Mononuclear cell (primary cell): ENCODE results near the gene DIPK1B. TPM values are rescaled to one million over a fixed set of nuclear protein-coding genes. Genes with fewer than 3 reads are reported as not detected.

Experiments
- H3K27me3 ChIP-seq: 2 replicates; pipeline ENCODE4 v1.6.0; 2011; ENCODE audit warnings: low read length, control low read depth; ENCODE audit not compliant: insufficient read depth
- H3K4me1 ChIP-seq: 2 replicates; pipeline ENCODE4 v1.5.1; 2011; ENCODE audit warnings: mild to moderate bottlenecking, low read length, control low read depth; ENCODE audit not compliant: insufficient read depth
- H3K4me3 ChIP-seq: 2 replicates; pipeline ENCODE4 v1.5.1; 2011; ENCODE audit warnings: mild to moderate bottlenecking, low read length, moderate library complexity
- H3K9me3 ChIP-seq: 2 replicates; pipeline ENCODE4 v1.5.1; 2011; ENCODE audit warnings: low read depth, mild to moderate bottlenecking, control low read depth, low read length
- total RNA-seq: library from RNA; depleted of rRNA; stranded (reverse); fragments of >200 nt; gene quantifications from one replicate; pipeline ENCODE4 v1.2.3, GENCODE V29; 2012

DIPK1B gene
- total RNA-seq, 1 donor = 2.7 TPM

DNA sequence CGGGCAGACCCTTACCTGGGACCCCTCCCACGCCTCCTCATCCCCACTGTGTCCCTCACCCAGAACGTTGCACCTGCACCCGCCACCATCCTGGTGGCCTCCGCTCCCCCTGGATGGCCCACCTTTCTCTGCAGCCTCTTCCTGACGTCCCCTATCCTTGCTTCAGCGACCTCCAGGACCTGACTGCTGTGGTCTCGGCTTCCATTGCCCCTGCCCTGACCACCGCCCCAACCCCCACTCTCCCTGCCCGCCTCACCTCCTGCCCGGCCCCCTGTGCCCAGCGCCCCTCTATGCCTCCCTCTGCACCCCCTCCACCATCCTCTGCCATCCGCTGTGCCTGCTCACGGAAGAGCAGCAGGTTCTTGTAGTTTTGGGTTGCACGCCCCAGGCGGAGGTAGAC, 28.1 kb downstream of the DIPK1B start:
- Histone ChIP-seq H3K9me3 (no peaks in the 10 kb centered on the region), H3K27me3 (no peaks in the 10 kb centered on the region), H3K4me1 (no peaks in the 10 kb centered on the region), H3K4me3 (no peak overlapping the region)

DNA sequence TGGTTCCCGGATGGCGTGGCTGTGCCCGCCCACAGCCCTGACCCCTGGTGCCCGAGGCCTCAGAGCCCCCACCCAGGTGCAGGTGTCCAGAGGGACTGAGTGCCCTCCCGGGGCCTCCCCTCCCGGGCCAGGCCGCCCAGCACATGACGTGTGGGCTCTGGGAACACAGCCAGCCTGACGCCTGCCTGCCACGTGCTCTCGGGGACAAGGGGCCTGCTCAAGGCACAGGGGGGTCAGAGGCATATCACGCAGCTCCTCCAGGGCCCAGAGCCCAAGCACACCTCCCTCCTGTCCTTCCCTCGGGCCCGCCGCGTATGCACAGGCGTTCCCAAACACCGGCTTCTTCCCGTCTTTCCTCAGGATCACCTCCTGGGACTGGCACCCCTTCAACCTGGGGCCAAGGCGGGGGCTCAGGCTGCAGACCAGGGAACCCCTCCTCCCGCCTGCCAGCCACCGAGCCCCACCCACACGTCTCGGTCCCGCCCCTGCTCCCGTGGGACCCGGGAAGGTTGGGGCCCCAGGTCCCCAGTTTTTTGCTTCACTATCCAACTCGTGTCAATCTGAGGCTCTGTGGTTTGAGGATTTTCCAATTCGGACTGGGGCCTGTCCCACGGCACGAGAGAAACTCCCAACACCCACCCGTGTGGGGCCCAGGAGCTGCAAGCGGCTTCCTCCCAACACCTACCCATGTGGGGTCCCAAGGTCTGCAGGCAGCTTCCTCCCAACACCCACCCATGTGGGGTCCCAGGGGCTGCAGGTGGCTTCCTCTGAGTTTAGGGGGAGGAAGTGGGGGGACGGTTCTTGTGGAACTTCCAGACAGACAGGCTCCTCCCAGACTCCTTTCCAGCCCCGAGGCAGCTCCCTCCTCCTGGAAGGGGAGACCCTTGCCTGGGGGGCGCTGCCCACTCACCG, 28.9 kb downstream of the DIPK1B start:
- Histone ChIP-seq H3K4me1 (no peaks in the 10 kb centered on the region), H3K27me3 (no peaks in the 10 kb centered on the region), H3K4me3 (peak overlapping the region; percentile 30), H3K9me3 (no peaks in the 10 kb centered on the region)

DNA sequence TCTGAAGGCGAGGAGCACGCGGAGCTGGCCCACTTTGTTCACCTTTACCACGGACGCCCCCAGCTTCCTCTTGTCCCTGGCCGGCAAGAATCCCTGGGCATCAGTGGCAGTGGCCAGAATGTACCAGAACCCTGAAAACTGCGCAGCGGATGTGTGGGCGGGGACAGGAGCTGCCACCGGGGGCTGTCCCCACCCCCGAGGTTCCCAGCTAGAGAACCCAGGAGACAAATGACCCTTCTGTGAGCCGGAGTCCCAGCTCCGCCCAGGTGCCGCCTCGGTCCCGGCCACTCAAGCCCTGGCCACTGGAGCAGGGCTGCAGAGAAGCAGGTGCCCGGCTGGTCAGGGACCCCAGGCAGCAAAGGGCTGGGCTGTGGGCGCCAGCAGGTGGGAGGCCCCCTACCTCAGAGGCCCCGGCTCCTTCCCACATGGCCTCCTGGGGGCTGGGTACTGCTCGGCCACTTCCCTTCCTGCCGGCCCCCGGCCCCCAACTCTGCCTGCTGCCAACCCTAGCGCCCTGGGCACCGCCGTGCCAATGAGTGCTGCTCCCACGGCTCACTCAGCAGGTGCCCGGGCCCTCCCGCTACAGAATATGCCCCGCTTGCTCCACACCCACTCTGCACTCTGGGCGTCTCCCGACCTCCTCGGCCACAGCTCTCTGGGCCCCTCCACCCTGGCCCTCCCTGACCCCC, 29.7 kb downstream of the DIPK1B start:
- Histone ChIP-seq H3K27me3 (no peaks in the 10 kb centered on the region), H3K4me1 (no peaks in the 10 kb centered on the region), H3K4me3 (peak overlapping the region; percentile 30), H3K9me3 (no peaks in the 10 kb centered on the region)

DNA sequence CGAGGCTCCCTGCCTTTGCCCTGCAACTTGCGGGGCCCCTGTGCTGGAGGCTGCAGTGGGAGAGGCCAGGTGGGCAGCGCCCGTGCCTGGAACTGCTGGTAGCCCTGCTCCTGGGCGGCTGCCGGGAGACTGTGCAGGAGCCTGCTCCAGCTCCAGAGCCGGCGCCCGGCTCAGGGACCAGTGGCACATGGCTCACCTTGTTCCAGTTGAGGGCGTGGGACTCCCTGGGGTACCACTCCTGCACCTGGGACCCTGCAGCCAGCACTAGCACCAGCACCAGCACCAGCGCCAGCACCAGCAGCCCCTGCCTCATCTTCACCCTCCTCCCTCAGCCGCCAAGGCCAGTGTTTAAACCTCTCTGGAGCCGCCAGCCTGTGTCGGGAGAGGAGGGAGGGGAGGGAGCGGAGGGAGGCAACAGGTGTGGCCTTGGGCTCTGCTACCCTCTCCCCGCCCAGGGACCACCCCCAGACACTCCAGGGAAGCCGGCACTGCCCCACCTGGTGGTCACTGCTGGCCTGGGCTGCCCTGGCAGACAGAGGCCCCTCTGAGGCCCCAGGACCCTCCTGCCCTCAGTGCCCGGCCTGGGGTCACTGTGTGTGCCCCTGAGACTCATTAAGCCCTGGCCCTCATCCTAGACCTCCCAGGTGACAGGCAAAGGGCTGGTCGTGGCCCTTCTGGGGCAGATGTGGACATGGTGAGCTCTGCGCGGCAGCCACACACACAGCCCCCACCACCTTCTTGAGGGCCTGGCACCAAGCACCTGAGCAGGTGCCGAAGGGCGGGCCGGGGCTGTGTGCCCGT, 30.4 kb downstream of the DIPK1B start, which contains the start of gene LCN10:
Gene LCN10 (minus strand): TSS at position 350 of the 801 bp plus-strand sequence. CDS start 37 bp downstream, at position 313.
- H3K27me3 ChIP-seq = no peaks in the 10 kb centered on the region
- no peaks in the 10 kb centered on the region for H3K9me3 ChIP-seq
- peak within 1 kb of the TSS; percentile 30 for H3K4me3 ChIP-seq
- H3K4me1 ChIP-seq = no peaks in the 10 kb centered on the region

GRCh38 chr9:136743639-136744211, 31.4 kb downstream of the DIPK1B start:
- Histone ChIP-seq H3K27me3 (no peaks in the 10 kb centered on the region), H3K4me1 (no peaks in the 10 kb centered on the region), H3K4me3 (no peak overlapping the region), H3K9me3 (no peaks in the 10 kb centered on the region)

- Histone ChIP-seq H3K4me3 (no peak overlapping the region), H3K9me3 (no peaks in the 10 kb centered on the region), H3K4me1 (peaks cover 5% of the 10 kb centered on the region), H3K27me3 (no peaks in the 10 kb centered on the region)
Observed at GRCh38 chr9:136744773-136745172, 32.4 kb downstream of the DIPK1B start.

DNA sequence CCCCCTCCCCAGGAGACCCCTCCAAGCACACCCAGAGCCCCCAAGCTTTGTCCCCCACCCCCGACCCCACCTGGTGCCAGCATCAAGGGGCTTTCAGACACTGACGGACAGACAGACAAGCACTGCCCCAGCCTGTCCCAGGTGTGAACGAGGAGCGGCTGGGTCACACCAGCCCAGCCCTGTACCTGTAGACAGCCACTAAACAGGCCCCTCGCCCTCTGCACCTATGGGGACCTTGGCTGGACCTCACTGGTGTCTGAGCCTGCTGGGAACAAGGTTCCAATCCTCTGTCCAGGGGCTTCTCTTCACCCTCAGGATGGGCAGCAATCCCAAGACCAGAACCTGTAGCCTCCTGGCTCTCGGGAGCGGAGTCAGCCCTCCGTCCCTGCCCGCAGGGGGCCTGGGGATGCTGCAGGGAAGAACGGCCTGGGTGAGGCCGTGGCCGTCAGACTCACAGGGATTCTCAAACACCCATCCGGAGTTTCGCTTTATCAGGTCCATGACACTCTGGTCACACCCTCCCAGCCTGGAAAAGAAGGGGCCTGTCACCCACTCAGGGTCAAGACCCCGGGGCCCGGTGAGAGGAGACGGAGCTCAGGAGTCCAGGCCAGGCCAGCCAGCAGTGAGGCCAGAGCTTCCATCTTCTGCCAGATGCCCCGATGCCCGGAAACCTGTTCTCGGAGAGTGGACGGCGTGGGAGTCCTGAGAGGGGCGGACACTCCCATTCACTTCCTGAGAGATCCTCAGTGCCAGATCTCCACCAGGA, 33.2 kb downstream of the DIPK1B start:
- no peaks in the 10 kb centered on the region for H3K27me3 ChIP-seq
- H3K4me1 ChIP-seq = peaks cover 5% of the 10 kb centered on the region
- no peaks in the 10 kb centered on the region for H3K9me3 ChIP-seq

DNA sequence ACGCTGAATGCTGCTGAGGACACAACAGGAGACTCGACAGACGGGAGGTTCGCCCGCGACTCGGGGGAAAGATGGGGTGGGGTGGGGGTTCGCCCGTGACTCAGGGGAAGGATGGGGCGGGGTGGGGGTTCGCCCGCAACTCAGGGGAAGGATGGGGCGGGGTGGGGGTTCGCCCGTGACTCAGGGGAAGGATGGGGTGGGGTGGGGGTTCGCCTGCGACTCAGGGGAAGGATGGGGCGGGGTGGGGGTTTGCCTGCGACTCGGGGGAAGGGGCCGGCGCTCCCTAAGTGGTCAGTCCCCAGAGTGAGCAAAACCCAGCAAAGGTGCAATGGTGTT, 33.8 kb downstream of the DIPK1B start:
- Histone ChIP-seq H3K27me3 (no peaks in the 10 kb centered on the region), H3K4me3 (no peak overlapping the region), H3K4me1 (peaks cover 5% of the 10 kb centered on the region), H3K9me3 (no peaks in the 10 kb centered on the region)

More for the DNA sequence above, 33.2 kb downstream of the DIPK1B start:
- no peak overlapping the region for H3K4me3 ChIP-seq

DNA sequence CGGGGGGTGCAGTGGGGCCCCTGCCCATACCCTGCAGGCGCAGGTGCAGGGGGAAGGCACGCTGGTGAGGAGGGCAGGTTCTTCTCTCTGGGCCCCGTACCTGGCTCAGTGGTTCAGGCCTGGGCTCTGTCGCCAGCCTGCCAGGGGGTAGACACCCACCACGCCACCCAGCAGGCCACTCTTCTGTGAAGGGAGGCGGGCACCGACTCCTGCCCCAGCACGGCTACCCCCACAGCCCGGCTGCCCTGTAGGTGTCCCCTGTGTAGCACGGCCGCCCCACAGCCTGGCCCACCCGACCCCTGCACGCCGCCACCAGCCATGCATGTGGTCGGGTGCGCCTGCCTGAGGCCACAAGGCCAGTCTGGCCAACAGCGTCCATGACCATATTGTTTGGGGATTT, 34.2 kb downstream of the DIPK1B start:
- peaks cover 5% of the 10 kb centered on the region for H3K4me1 ChIP-seq
- H3K4me3 ChIP-seq = no peak overlapping the region
- H3K9me3 ChIP-seq = peaks cover 5% of the 10 kb centered on the region
- no peaks in the 10 kb centered on the region for H3K27me3 ChIP-seq

DNA sequence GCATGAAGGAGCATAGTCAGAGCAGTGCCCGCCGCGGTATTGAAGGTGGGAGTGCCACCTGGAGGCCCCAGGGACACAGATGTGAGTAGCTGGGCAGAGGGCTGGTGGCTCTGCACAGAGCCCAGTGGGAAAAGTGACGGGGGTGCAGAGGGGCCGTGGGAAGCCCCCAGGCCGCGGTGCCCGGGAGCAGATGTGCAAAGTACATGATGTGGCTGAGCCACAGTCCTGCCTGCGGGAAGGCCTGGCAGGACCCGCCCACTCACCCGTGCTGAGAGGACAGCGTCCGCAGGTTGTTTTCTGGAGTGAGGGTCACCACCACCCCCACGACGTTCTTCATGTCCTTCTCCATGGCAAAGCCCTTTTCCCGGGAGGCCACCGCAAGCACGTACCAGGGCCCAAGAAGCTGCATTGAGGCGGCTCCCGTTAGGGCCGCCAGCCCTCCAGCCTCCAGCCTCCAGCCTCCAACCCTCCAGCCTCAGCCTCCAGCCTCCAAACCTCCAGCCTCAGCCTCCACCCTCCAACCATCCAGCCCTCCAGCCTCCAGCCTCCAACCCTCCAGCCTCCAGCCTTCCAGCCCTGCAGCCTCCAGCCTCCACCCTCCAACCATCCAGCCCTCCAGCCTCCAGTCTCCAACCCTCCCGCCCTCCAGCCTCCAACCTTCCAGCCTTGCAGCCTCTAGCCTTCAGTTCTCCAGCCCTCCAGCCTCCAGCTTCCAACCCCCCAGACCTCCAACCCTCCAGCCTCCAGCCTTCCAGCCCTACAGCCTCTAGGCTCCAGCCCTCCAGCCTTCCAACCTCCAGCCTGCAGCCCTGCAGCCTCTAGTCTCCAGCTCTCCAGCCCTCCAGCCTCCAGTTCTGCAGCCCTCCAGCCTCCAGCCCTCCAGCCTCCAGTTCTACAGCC, 35.0 kb downstream of the DIPK1B start:
- Histone ChIP-seq H3K4me3 (no peak overlapping the region), H3K9me3 (peaks cover 13% of the 10 kb centered on the region), H3K27me3 (no peaks in the 10 kb centered on the region), H3K4me1 (peaks cover 5% of the 10 kb centered on the region)

- Histone ChIP-seq H3K27me3 (no peaks in the 10 kb centered on the region), H3K4me1 (peaks cover 5% of the 10 kb centered on the region), H3K9me3 (peaks cover 16% of the 10 kb centered on the region), H3K4me3 (no peak within 1 kb of the TSS)
Observed at GRCh38 chr9:136748201-136748600, 35.8 kb downstream of the DIPK1B start, which contains the start of gene LCN6. Gene LCN6 (minus strand): TSS chr9:136748525. CDS start chr9:136748483, 42 bp downstream.

- Histone ChIP-seq H3K27me3 (no peaks in the 10 kb centered on the region), H3K9me3 (peaks cover 16% of the 10 kb centered on the region), H3K4me3 (no peak overlapping the region), H3K4me1 (peaks cover 5% of the 10 kb centered on the region)
Observed at GRCh38 chr9:136748666-136749611, 36.6 kb downstream of the DIPK1B start.
